ENCODE results near the gene CACNA1S.

The CACNA1S gene

DNA sequence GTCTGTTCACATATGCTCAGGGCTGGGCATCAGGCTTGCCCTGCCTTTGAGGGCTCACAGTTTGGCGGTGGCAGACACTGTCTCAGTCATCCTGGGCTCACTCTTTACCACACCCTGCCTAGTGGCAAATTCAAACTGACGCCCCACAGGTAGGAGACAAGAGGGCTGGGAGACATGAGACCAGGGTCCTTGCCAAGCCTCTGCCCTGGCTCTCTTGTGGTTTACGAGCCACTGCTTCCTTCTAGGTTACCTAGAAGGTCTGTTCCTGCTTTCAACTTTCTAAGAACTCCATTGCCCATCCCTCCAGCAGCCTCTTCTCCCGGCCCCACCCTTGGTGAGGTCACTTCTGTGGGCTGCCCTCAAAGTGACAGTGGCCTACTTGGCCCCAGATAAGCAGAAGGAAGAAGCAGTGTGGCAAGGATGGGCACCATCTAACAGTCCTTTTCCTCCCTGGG is 99.2 kb downstream of the CACNA1S start:
- DNase-seq (ENCODE audit: low read depth), result no peak

DNA sequence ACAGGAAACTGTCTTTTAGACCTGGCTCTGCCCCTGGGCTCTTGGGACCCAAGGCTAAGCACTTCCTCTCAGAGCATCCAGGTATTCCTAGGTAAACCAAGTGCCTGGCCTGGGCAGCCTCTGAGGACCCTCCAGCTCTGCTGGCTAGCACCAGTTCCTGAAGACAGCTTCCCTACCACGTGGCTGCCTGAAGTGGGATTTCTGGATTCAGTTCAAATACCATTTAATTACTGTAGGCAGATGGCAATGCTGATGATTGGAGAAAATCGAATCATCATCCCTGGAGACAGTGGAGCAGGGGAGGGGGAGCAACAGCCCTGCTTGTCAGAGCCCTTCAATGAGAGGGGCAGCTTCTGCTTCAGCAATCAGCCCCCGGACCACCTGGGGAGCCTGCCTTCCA is 100.6 kb downstream of the CACNA1S start:
- DNase-seq (ENCODE audit: low read depth), result no peak

GRCh38 chr1:201009962-201010645 is 102.1 kb downstream of the CACNA1S start:
- no peak for DNase-seq (ENCODE audit: low read depth)

- no peak for DNase-seq (ENCODE audit: low read depth)
These were observed 103.4 kb downstream of the CACNA1S start for GRCh38 chr1:201008666-201009360.

DNA sequence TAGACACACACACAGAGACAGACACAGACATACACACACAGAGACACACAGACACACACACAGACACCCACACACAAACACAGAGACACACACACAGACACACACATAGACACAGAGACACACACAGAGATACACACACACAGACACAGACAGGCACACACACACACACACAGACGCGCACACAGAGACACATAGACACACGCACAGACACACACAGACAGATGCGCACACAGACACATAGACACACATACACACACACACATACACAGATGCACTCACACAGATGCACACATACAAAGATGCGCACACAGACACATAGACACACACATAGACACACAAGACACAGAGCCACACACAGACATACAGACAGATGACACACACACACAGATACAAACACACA is 104.7 kb downstream of the CACNA1S start:
- DNase-seq (ENCODE audit: low read depth), result no peak

DNA sequence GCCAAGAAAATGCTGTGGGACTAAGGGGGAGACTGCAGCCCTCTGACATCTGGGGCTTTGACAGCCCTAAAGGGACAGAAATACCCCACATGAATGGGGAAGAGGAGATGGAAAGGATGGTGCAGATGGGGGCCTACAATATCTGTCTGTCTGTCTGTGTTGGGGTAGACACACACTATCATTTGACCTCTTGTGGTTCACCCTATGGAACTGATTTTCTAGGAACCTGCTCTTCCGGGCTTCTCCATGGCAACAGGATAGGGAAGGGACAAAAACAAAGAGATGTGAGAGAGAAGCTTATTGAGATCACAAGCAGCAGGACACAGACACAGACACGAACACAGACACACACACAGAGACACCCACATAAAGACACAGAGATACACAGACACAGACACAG is 105.8 kb downstream of the CACNA1S start:
- no peak for DNase-seq (ENCODE audit: low read depth)

DNA sequence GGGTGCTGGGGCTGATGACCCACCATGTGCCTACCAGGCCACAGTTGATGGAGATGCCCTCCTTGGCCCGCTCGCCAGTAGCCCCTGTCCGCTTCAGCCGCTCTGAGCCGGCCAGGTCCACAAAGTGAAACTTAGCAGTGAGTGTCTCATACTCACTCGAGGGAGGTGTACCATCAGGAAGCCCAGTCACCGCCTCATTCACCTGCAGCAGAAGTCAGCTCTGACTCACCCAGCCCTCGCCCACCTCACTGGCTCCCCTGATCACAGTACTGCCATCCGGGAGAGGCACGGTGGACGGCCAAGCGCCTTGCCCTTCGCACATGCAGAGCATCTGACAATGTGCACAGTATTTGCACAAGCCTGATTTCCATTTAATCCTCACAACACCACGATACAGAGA is 107.5 kb downstream of the CACNA1S start:
- DNase-seq (ENCODE audit: low read depth), result no peak

GRCh38 chr1:201004154-201004553 is 108.1 kb downstream of the CACNA1S start:
- DNase-seq (ENCODE audit: low read depth), result no peak

GRCh38 chr1:201002510-201002909 is 109.7 kb downstream of the CACNA1S start:
- no peak for DNase-seq (ENCODE audit: low read depth)

- no peak for DNase-seq (ENCODE audit: low read depth)
These were observed 110.3 kb downstream of the CACNA1S start for GRCh38 chr1:201001962-201002361.

GRCh38 chr1:201000391-201000790 is 111.8 kb downstream of the CACNA1S start:
- DNase-seq (ENCODE audit: low read depth), result no peak

DNA sequence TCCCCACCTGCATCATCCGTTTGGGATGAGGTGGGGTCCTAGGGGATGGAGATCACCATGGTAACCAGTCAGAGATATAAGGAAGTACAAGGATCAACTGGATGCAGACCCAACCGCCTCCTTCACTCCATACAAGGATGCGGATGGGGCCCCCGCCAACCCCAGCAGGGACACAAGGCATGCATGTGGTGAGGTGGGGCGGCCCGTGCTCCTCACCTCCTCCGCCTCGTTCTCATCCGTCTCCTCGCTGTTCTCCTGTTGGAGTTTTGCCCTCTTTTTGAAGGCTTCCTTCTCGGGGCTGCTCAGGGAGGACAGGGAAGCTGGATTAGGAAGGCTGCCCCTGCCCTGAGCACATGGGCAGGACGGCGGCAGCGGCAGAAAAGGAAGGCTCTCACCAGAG is 112.6 kb downstream of the CACNA1S start:
- DNase-seq (ENCODE audit: low read depth), result no peak

DNA sequence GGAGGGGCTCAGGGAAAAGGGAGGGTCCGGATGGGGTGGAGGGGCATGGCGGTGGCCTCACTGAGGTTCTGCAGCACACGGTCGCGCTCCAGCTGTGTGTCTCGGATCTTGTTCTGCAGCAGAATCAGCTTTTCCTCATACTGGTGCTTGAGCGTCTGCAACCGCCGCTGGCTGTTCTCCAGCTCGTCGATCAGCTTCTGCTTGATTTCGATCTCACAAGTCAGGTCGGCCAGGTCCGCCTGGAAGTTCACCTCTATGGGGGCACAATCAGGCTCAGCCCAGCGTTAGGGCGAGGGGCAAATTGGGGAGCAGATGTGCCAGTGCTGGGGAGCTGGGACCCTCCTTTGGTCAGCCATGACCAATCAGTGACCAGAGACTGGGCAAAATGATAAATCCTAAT is 113.9 kb downstream of the CACNA1S start:
- no peak for DNase-seq (ENCODE audit: low read depth)

GRCh38 chr1:200992382-200993048 is 119.7 kb downstream of the CACNA1S start:
- no peak for DNase-seq (ENCODE audit: low read depth)

GRCh38 chr1:200991097-200991614 is 121.1 kb downstream of the CACNA1S start:
- DNase-seq (ENCODE audit: low read depth), result no peak

DNA sequence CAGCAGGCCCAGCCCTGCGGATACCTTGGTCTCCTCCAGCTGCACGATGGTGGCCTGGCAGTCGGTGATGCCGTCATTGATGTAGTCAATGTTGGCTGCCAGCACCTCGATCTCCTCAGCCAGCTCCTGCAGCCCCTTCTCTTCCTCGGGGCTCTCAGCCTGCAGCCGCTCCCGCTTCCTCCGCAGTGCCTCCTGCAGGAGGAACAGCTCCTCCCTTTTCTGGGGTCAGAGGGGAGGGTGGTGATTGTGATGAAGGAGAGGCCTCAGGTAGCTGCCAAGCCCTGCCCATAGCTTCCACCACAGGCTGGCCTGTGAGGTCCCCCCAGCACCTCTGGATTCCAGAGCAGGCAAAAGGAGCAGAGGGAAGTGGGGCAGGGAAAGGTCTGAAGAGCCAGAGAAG is 122.1 kb downstream of the CACNA1S start:
- DNase-seq (ENCODE audit: low read depth), result no peak
